AG04449 (cell line): ENCODE results near the gene TMEM272.

Experiments
- CTCF ChIA-PET: fragments of 350-600 bp; formaldehyde crosslinking; extraction: SDS; loops from one replicate; lab custom pipeline; 2021; ENCODE audit warnings: antibody characterized with exemption; lab: Yijun Ruan, JAX
- POLR2A ChIA-PET: fragments of 400-600, 350-600 bp; formaldehyde crosslinking; extraction: SDS; loops from one replicate; lab custom pipeline; 2020; ENCODE audit warnings: antibody characterized with exemption, inconsistent platforms; lab: Yijun Ruan, JAX
- DNase-seq: peaks from one replicate; pipeline ENCODE4 v3.0.0-alpha.2; 2010; ENCODE audit warnings: low read depth, low spot score
- H3K4me3 ChIP-seq: 2 replicates; pipeline ENCODE4 v1.5.1; 2011; ENCODE audit warnings: low read depth, mild to moderate bottlenecking, control low read depth, low read length
- TF ChIP-seq, protein P1 (sequence below): IDR thresholded peaks from one replicate; pipeline ENCODE4 v1.5.1; 2011; ENCODE audit warnings: mild to moderate bottlenecking, moderate library complexity, low read length, control low read depth, inconsistent platforms; ENCODE audit not compliant: insufficient read depth; ENCODE audit errors: missing control alignments

Gene TMEM272

DNA sequence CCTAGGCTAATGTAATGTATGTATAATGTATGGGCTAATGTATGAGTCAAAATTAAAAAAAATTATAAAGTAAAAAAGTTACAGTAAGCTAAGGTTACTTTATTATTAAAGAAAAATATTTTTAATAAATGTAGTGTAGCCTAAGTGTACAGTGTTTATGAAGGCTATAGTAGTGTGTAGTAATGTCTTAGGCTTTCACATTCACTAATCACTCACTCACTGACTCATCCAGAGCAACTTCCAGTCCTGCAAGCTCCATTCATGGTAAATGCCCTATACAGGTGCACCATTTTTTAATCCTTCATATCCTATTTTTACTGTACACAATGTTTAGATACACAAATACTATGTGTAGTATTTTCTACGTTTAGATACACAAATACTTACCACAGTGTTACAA lies 1.8 kb upstream of the TMEM272 start:
- TF ChIP-seq, protein P1, sequence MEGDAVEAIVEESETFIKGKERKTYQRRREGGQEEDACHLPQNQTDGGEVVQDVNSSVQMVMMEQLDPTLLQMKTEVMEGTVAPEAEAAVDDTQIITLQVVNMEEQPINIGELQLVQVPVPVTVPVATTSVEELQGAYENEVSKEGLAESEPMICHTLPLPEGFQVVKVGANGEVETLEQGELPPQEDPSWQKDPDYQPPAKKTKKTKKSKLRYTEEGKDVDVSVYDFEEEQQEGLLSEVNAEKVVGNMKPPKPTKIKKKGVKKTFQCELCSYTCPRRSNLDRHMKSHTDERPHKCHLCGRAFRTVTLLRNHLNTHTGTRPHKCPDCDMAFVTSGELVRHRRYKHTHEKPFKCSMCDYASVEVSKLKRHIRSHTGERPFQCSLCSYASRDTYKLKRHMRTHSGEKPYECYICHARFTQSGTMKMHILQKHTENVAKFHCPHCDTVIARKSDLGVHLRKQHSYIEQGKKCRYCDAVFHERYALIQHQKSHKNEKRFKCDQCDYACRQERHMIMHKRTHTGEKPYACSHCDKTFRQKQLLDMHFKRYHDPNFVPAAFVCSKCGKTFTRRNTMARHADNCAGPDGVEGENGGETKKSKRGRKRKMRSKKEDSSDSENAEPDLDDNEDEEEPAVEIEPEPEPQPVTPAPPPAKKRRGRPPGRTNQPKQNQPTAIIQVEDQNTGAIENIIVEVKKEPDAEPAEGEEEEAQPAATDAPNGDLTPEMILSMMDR: no peak
- no peak for DNase-seq
- no peak overlapping the region for H3K4me3 ChIP-seq
- ChIA-PET POLR2A (no interaction called here), CTCF (interaction anchor here (0.6 to 1.7 kb wide), 5 partner anchors 10 to 604 kb away, joined by 3 to 6 read pairs (median 3); no protein-coding TSS in a partner anchor)

DNA sequence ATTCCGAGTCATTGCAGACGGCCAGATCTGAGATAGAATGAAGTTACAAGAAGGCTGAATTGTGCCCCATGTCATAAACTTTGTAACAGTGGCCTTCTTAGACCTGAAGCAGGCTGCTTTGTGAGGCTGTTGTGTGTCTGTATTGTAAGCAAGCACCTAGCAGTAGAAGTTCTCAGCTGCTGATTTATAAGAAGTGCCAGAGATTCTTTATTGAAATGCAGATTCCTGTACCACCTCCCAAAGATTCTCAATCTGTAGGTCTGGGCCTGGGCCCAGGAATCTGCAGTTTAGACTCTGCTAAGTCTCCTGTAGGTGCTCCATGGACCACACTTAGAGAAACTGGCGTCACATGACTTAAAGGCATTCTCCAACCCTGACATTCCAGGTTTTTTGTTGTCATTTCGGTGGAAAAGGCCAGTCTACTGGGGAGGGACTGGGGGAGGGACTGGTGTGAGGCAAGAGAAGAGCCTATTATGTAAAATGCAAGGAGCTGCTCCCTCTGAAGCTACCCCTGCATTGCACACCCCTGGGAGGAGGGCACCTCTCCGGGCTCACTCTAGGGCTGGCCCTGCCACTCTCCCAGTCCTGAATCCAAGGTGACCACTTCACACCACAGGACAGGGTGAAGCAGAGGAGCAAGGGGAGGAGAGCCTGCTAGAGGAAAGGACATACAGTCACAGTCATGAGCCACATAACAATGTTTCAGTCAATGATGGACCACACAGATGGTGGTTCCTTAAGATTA lies 769 bp upstream of the TMEM272 start:
- no peak for DNase-seq
- no peak overlapping the region for H3K4me3 ChIP-seq
- TF ChIP-seq, protein P1: no peak
- ChIA-PET POLR2A (no interaction called here), CTCF (interaction anchor here (0.6 to 2.0 kb wide), 9 partner anchors 8 to 606 kb away, joined by 3 to 6 read pairs (median 3); no protein-coding TSS in a partner anchor)

DNA sequence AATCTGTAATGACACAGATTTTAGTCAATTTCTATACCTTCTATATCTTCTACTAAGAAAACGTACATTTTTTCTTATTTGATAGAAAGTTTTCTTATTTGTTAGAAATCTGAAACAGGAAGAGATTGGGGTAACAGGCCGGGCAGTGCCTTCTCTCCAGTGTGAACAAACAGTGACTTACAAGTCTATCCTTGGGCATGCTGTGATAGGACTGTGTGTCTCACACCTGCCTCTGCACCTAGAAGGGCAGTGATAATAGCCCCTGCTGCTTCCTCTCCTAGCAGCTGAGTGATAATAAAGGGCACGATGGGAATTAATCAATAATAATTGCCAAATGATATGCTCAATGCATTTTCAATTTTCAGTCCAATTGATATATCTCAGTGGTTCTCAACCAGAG lies 1.4 kb downstream of the TMEM272 start:
- POLR2A ChIA-PET: no interaction called here

DNA sequence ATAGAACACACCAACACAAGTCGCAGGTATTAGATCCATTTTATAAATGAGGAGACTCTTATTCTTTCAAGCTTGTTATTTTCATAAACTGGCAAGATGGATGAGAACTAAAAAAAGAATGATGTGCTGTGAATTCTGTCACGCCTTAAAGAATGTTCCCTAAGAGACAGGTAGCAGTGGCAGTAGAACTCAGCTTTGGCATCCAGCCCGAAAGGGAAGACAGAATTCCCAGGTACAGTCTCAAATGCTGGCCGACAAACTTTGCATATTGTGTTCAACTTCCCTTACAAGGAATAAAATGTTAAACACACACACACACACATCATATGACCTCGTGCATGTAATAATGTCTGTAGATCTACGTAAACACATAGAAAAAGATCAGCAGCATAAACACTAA lies 3.2 kb downstream of the TMEM272 start:
- ChIA-PET CTCF (interaction anchor here (0.8 to 1.4 kb wide), 2 partner anchors 9 to 23 kb away, joined by 3 to 4 read pairs; no protein-coding TSS in a partner anchor), POLR2A (no interaction called here)
- TF ChIP-seq, protein P1: no peak
- no peak for DNase-seq
- H3K4me3 ChIP-seq: no peak overlapping the region

More for the DNA sequence above, 1.4 kb downstream of the TMEM272 start:
- no peak for DNase-seq
- TF ChIP-seq, protein P1: no peak
- no peak overlapping the region for H3K4me3 ChIP-seq
- CTCF ChIA-PET: interaction anchor here (1.2 to 2.0 kb wide), 2 partner anchors 8 to 19 kb away, joined by 3 to 8 read pairs; partner anchors contain the start of gene CCDC70

DNA sequence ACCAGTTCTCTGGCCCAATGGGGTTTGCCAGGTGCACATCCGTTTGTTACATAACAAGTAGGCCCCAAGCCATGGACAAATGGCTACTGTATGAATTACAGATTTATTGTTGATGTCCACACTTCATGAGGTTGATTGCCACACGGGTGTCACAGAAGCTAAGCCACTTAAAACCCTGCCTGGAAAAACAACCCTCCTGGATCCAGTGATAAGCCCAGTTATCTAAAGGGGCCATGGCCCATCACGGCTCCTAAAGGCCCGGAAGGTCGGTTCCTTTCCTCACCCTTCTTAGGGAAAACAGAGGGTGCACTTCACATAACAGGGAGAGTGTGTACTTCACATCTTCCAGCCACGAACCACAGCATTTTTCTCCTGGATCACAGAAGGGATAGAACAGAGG lies 4.1 kb downstream of the TMEM272 start:
- DNase-seq: no peak
- ChIA-PET CTCF (interaction anchor here (0.8 to 1.4 kb wide), 3 partner anchors 9 to 55 kb away, joined by 3 to 4 read pairs (median 3); no protein-coding TSS in a partner anchor), POLR2A (no interaction called here)
- H3K4me3 ChIP-seq: no peak overlapping the region
- TF ChIP-seq, protein P1: no peak

DNA sequence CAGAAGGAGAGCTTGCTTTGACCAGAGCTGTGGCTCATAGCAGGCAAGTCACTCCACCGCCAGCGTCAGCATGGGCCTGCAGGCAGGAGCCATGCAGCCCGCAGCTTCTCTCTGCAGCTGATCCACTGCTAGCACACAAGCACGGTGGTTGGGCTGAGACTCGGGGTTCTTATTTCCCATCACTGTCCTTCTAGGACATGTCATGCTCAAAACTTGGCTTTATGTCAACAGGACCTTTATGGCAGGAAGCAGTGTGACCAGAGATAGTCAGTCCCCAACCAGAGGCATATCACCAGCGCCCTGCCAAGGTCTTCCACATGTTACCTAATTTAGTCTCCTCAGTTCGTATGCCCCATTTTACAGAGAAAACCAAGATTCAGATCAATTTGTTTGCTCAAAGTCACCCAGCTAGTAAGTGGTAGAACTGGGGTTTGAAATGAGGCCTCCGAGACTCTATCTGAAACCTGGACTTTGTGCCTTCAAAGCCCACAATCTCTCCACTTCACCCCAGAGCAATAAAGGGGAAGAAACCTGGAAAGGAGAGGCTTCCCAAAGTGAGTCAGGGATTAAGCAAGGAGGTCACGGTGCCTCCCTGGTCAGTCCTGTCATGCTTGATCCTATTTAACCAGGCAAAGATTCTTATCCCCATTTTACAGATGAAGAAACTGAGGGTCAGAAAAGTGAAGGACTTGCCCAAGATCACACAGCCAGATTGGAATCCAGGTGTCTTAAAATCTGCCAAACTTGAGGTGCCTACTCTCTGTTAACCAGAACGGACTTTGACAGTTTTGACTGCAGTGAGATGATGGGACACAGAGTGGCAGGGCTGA lies 5.1 kb downstream of the TMEM272 start:
- TF ChIP-seq, protein P1: no peak
- ChIA-PET CTCF (interaction anchor here (1.0 to 1.8 kb wide), 2 partner anchors 10 to 56 kb away, joined by 3 to 7 read pairs; no protein-coding TSS in a partner anchor), POLR2A (no interaction called here)

More for the DNA sequence above, 5.1 kb downstream of the TMEM272 start:
- H3K4me3 ChIP-seq: no peak overlapping the region
- no peak for DNase-seq
